ENCODE measurements around the gene CPA1. TPM values are rescaled to one million over a fixed set of nuclear protein-coding genes. Genes with fewer than 3 reads are reported as not detected.
A peak's percentile ranks its signal among the peaks of the same experiment; 100 is the strongest.

CPA1 gene
- total RNA-seq, 1 experiment from 2014 or later: not detected

DNA sequence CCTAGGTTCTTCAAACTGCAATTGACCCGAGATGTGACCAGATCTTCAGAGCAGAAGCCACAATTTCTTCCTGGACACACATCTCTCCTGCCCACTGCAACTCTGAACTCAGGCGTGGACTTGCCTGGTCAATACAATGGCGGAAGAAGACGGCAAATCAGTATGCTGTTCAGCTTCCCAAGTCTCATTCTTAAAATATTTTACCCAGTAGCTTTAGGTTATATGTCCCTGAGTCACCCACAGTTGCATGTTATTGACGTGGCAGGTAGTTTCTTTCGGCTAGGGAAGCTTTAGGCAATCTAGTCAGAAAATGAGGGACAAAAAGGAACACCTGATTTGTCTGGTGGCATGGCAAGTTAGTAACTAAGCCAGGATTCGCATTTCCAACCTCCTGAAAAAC, 38.0 kb downstream of the CPA1 start:
- CTCF ChIA-PET: interaction anchor here (0.8 kb wide), 1 partner anchor 14 kb away, joined by 4 read pairs; no protein-coding TSS in a partner anchor
- H3K4me2 ChIP-seq: no peak overlapping the region
- H3K27ac ChIP-seq: peak overlapping the region; percentile 55
- intact Hi-C loops (cut with micrococcal nuclease; ENCODE audit: unreplicated experiment): loop anchor here (1.0 to 10.0 kb wide), 4 partner anchors 62 to 174 kb away; partner anchors contain the start of gene CPA4
- H3K4me1 ChIP-seq (replicated peaks; ENCODE audit: insufficient read depth): peaks cover 5% of the 10 kb centered on the region
- no TSS peak for BruUV-seq (replicated peaks)
- POLR2A ChIA-PET (ENCODE audit: unreplicated experiment): interaction anchor here (0.5 to 1.0 kb wide), 2 partner anchors 62 to 213 kb away, joined by 5 to 8 read pairs; partner anchors contain the start of gene TMEM209
- H3F3A ChIP-seq (ENCODE audit: insufficient read depth, low read depth): 0 out of 2 replicates have a peak, but pooled peaks cover 4% of the 10 kb centered on the region
- H3K27me3 ChIP-seq (ENCODE audit: insufficient read depth, low read depth): no peaks in the 10 kb centered on the region
- no peaks in the 10 kb centered on the region for H3K36me3 ChIP-seq (ENCODE audit: low read depth)
- no peak overlapping the region for H3K4me3 ChIP-seq
- H3K9me2 ChIP-seq (ENCODE audit: insufficient read depth): no peaks in the 10 kb centered on the region
- TF ChIP-seq, protein P1, sequence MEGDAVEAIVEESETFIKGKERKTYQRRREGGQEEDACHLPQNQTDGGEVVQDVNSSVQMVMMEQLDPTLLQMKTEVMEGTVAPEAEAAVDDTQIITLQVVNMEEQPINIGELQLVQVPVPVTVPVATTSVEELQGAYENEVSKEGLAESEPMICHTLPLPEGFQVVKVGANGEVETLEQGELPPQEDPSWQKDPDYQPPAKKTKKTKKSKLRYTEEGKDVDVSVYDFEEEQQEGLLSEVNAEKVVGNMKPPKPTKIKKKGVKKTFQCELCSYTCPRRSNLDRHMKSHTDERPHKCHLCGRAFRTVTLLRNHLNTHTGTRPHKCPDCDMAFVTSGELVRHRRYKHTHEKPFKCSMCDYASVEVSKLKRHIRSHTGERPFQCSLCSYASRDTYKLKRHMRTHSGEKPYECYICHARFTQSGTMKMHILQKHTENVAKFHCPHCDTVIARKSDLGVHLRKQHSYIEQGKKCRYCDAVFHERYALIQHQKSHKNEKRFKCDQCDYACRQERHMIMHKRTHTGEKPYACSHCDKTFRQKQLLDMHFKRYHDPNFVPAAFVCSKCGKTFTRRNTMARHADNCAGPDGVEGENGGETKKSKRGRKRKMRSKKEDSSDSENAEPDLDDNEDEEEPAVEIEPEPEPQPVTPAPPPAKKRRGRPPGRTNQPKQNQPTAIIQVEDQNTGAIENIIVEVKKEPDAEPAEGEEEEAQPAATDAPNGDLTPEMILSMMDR (conservative IDR thresholded peaks at IDR 0.05): no peak
- TF ChIP-seq EZH2 (IDR thresholded peaks at IDR 0.05; ENCODE audit: low read depth): no peak
- no peaks in the 10 kb centered on the region for H3K79me2 ChIP-seq (ENCODE audit: low read depth)
- peak in 1 of 2 experiments; percentile 55 for DNase-seq
- H4K20me1 ChIP-seq (ENCODE audit: insufficient read depth): no peaks in the 10 kb centered on the region
- H3K9me3 ChIP-seq (ENCODE audit: insufficient read depth, low read depth): no peaks in the 10 kb centered on the region
- no peak overlapping the region for H2AFZ ChIP-seq

DNA sequence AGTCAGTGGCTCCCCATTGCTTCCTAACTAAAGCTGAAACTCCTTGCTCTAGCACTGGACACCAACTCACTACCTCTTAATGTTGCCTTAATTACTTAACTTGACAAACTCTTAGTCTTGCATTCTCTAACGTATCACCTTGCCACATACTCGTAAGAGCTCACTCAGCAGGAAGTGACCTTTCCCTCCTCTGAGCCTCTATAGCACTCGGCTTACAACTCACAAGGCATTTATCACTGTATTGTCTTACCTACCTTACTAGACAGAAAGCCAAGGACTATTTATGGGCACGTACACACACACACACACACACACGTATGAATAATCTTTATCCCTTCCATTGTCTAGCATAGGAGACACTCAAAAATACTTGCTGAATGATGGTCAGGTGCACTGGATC, 39.4 kb downstream of the CPA1 start:
- BruUV-seq (replicated peaks): no TSS peak
- 0 out of 2 replicates have a peak, but pooled peaks cover 4% of the 10 kb centered on the region for H3F3A ChIP-seq (ENCODE audit: insufficient read depth, low read depth)
- no peak overlapping the region for H3K4me2 ChIP-seq
- H3K4me1 ChIP-seq (replicated peaks; ENCODE audit: insufficient read depth): no peaks in the 10 kb centered on the region; the same call in 1 of the 2 replicates
- no peak overlapping the region for H2AFZ ChIP-seq
- intact Hi-C loops (cut with micrococcal nuclease; ENCODE audit: unreplicated experiment): loop anchor here (5.0 to 10.0 kb wide), 2 partner anchors 127 to 175 kb away; partner anchors contain the start of gene CPA4
- H3K27me3 ChIP-seq (ENCODE audit: insufficient read depth, low read depth): no peaks in the 10 kb centered on the region
- no peaks in the 10 kb centered on the region for H4K20me1 ChIP-seq (ENCODE audit: insufficient read depth)
- H3K9me2 ChIP-seq (ENCODE audit: insufficient read depth): no peaks in the 10 kb centered on the region
- DNase-seq: no peak
- CTCF ChIA-PET: interaction anchor here (0.5 kb wide), 1 partner anchor 98 kb away, joined by 3 read pairs; no protein-coding TSS in a partner anchor
- TF ChIP-seq, protein P1 (conservative IDR thresholded peaks at IDR 0.05): no peak
- no peak for TF ChIP-seq EZH2 (IDR thresholded peaks at IDR 0.05; ENCODE audit: low read depth)
- H3K4me3 ChIP-seq: no peak overlapping the region
- no peaks in the 10 kb centered on the region for H3K9me3 ChIP-seq (ENCODE audit: insufficient read depth, low read depth)
- no peaks in the 10 kb centered on the region for H3K36me3 ChIP-seq (ENCODE audit: low read depth)
- no peaks in the 10 kb centered on the region for H3K79me2 ChIP-seq (ENCODE audit: low read depth)
- POLR2A ChIA-PET (ENCODE audit: unreplicated experiment): interaction anchor here (0.5 to 0.7 kb wide), 5 partner anchors 116 to 684 kb away, joined by 4 to 23 read pairs (median 6); partner anchors contain the start of gene CPA4
- H3K27ac ChIP-seq: no peak overlapping the region

DNA sequence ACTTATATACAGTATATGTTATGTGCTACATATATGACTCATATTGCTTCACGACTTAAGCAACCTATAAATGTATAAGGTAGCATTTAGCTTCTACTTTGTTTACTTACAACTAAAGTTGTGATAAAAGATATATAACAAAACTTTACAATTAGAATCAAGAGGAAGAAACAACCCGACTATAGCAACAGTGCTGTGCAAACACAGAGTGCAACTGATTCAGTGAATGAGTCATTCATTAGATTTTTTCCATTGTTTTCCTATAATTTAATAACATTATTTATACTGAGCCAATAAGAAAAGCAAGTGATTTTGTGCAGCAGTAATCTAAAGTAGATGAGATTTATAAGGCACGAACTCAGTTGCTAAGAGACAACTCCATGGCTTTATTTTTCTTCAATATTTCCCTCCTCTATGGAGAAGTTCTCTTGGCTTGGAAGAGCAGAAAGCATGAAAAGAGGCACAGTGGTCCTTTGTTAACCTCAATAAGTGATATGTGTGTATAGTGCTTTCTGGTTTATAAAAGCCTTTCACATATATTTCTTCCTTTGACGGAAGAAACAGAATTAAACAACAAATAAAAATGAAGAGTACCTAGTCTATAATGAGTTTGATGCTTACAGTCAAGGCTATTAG, 40.8 kb downstream of the CPA1 start:
- peak in 1 of 2 experiments; percentile 44 for DNase-seq
- Histone ChIP-seq H2AFZ (no peak overlapping the region), H3K4me3 (no peak overlapping the region), H3K4me2 (0 out of 2 replicates have a peak overlapping the region, but pooled peaks have one; percentile 3), H3K9me2 (ENCODE audit: insufficient read depth) (no peaks in the 10 kb centered on the region), H3K4me1 (replicated peaks; ENCODE audit: insufficient read depth) (no peaks in the 10 kb centered on the region; the same call in 1 of the 2 replicates), H3F3A (ENCODE audit: insufficient read depth, low read depth) (0 out of 2 replicates have a peak, but pooled peaks cover 4% of the 10 kb centered on the region), H4K20me1 (ENCODE audit: insufficient read depth) (no peaks in the 10 kb centered on the region), H3K36me3 (ENCODE audit: low read depth) (no peaks in the 10 kb centered on the region), H3K27me3 (ENCODE audit: insufficient read depth, low read depth) (no peaks in the 10 kb centered on the region), H3K9me3 (ENCODE audit: insufficient read depth, low read depth) (no peaks in the 10 kb centered on the region), H3K79me2 (ENCODE audit: low read depth) (no peaks in the 10 kb centered on the region), H3K27ac (no peak overlapping the region)
- intact Hi-C loops (cut with micrococcal nuclease; ENCODE audit: unreplicated experiment): no loop called here
- no TSS peak for BruUV-seq (replicated peaks)
- ChIA-PET CTCF (no interaction called here), POLR2A (ENCODE audit: unreplicated experiment) (no interaction called here)
- no peak for TF ChIP-seq EZH2 (IDR thresholded peaks at IDR 0.05; ENCODE audit: low read depth)
- TF ChIP-seq, protein P1 (conservative IDR thresholded peaks at IDR 0.05): no peak

Measured in PC-9 (cell line).